T47D (cell line): ENCODE data around the gene TFAP2A.

Source experiments
- DNase-seq, 2 experiments: peaks; one replicate each; pipeline versions ENCODE4 v3.0.0 to v3.0.0-alpha.2; 2011 to 2012; ENCODE audit warnings: low read depth in 1 of 2, low spot score in 1 of 2
- JUND ChIP-seq: IDR thresholded peaks from 2 replicates; pipeline ENCODE4 v1.6.1; 2012; ENCODE audit warnings: low read depth
- in situ Hi-C: cut with HindIII; loops from 2 replicates; pipeline ENCODE4 v1.10.0; 2016; ENCODE audit warnings: low sequenced_read_pairs, low pct_unique_long_range_greater_than_20kb

Gene TFAP2A

GRCh38 chr6:10421921-10422736 lies 7.3 kb upstream of the TFAP2A start:
- no peak for TF ChIP-seq JUND
- DNase-seq, result no peak
- in situ Hi-C loops, result no loop called here

GRCh38 chr6:10421158-10421920 lies 6.5 kb upstream of the TFAP2A start:
- no peak for DNase-seq
- in situ Hi-C loops, result no loop called here
- TF ChIP-seq JUND, result no peak

GRCh38 chr6:10420546-10421157 lies 5.8 kb upstream of the TFAP2A start:
- TF ChIP-seq JUND, result no peak
- in situ Hi-C loops, result no loop called here
- peak in 1 of 2 experiments; percentile 66 for DNase-seq

DNA sequence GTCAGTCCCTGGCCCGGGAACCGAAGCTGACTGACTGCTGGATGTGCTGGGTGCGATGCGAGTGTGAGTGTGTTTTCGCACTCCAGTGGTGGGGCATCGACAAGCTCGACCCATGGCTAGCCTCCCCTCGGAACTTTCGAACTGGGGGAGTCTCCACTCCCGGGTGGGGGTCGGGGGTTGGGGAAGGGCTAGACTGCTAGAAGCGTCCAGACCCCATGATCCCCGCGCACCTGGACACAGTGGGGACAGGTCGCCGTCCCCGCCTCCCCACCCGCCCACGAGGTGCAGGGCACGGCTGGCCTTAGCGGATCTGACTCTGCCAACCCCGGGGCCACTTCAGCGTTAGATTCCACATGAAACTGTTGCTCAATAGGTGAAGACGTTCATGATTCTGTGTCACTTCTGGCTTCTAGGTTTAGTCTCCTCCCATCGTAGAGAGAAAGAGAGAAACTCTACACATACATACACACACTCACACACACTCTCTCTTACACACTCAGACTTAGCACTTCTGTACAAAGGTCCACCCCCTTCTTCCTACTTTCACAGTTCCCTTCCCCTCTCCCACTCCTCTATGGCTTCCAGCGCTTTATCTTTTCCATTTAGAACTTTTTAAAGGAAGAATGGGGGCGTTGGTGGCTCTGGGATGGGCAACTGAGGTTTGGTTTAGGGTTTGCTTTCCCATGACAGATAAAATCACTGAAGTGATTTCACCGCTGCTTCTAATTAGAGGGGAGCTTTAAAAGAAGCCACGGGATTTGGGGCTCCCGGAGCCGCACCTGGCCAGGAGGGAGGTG lies 5.1 kb upstream of the TFAP2A start:
- in situ Hi-C loops, result no loop called here
- TF ChIP-seq JUND, result no peak
- DNase-seq, result peak in 1 of 2 experiments; percentile 69

DNA sequence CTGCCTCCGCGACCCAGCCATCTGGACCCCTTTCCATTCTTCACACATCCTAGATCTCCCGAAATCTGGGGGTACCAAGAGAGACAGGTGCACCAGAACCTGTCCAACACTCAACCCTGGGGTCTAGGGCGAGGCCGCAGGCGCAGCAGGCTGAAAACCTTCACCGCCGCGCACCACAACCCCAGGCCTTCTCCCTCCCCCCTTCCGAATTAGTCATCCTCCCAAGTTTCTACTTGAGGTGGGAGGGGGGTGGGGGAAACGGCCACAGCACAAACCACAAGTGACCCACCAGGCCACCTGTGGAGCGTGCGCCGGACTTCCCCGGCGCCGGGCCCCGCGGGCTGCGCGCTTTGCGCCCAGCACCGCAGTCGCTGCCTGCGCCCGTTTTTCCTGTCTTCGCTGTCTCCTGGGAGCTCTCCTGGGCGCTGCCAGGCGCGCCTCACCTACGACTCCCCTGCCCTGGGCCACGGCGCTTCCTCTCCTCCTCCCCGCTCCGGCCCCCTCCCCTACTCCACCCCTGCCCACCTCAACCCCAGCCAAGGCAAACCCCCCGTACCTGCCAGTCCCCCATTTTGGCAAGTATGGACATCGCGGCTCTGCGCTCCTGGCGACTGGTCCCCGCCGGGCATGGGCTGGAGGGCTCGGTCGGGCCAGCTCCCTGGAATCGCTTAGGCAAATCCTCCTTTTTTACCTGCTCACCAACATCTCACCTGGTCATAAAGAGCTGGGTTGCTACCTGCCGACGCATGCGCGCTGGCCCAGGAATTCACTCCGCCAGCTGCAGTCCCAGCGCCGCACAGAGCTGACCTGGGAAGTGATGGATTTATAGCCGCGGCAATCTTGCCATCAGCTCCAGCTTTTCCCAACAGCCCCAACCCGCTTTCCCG lies 4.2 kb upstream of the TFAP2A start:
- in situ Hi-C loops, result no loop called here
- DNase-seq, result peak; percentile 98
- TF ChIP-seq JUND, result peak; percentile 49; the same call in 1 of the 2 replicates

DNA sequence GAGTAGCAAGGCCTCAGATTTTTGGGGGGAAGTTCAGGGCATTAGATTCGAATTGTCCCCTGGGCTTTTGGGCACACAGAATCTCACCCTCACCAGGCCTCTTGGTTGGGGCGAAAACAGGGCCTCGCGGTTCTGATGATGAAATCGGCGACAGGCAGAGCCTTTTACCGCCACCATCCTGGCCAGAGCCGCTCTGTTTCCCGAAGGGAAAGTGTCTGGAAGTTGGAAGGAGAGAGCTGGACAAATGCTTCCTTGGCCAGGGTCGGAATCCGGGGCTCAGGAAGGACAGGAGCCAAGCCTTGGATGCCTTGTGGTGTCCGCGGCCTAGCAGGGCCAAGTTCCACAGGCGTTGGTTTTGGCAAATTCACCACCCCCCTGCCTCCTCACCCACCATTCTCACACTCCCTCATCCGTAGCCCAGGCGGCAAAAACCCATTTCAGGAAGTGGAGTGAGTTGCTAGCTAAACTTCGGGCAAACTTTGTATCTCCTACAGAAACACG lies 3.5 kb upstream of the TFAP2A start:
- in situ Hi-C loops, result no loop called here
- no peak for TF ChIP-seq JUND
- DNase-seq, result peak in 1 of 2 experiments; percentile 61

- in situ Hi-C loops, result no loop called here
- no peak for TF ChIP-seq JUND
- DNase-seq, result peak in 1 of 2 experiments; percentile 66
Measured at GRCh38 chr6:10417681-10418104, 2.8 kb upstream of the TFAP2A start.

DNA sequence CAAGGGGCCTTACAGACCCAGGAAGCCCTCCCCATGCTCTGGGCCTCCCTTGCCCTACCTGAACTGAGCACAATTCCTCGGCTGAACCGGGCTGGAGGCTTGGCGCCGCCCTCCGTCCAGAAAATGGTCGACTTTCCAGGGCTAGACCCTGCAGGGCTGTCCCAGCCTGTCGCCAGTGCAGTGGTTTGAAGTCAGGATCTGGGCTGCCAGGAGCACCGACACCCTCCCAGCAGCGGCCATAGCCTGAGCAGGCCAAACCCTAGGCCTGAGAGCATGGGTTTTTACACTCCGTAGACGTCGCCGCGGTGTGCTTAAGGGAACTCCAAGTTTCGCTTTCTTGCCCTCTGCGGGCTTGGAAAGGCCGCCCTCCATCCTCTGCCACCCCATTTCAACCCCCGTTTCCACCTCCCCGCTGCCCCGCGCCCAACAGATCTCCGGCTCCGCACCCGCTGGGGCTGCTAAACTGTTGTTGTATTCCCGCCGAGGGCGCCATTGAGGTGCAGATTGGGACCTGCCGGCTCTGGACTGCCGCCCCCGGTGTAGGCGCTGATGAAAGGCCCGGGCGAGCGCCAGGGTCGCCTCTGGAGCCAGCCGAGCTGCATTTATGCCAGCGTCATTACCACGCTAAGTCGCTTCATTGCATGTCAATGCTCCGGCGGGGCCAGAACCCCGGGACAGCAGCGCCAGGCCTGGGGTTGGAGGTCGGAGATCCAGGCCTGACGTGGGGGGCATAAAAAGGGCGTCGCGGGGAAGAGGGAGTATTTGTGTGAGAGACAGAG lies 2.2 kb upstream of the TFAP2A start:
- DNase-seq, result peak in 1 of 2 experiments; percentile 57
- in situ Hi-C loops, result no loop called here
- no peak for TF ChIP-seq JUND

DNA sequence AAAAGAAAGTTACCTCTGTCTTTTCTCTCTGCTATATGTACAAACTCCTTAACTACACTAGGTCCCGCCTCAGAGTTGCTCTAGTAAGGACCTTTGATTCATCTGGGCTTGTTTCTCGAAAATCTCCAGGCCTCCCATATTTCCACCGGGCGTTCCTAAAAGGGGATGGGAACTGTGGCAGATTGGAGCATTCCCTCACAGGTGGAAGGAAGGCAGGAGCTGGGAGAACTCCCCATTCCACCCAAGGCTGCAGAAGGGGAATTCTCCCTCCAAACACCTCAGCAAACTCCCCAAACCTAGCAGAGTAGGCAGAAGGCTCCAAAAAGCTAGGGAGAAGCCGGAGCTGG lies 1.6 kb upstream of the TFAP2A start:
- peak in 1 of 2 experiments; percentile 55 for DNase-seq
- in situ Hi-C loops, result no loop called here
- no peak for TF ChIP-seq JUND

DNA sequence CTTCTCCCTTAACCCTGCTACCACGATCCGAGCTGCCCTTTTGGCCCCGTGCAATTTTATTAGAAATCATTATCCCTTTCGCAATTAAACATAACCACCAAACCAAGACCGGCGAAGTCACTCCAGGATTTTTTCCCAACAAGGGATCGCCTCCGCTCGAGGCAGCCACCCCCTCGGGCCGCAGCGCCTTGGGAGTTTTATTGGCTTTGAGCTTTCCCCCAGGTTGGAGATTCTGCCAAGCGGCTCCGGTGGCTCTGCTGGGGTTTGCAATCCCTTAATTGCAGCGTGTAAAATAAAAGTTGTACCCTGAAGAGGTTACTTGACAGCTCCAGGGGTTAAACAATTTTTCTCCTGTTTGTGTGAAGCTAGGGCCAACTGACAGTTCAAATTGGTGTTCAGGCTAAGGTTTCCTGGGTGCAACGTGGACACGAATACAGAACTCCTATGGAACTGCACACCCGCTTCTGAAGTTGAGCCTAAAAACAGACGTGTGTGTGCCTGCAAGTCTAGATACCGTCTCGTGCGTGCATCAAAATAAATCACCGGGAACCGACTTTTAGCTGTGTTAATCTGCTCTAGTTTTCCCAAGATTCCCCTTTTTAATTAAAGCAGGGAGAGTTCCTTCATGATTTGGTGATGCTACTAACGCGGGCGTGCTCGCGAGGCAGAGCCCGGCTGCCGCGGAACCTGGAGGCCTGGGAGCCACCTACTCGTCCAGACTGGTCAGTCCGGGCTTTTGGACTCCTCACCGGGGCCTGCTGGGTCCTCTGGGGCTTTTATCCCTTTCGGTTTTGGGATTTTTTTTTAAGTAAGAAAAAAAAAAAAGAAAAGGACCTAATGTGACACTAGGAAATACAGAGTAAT lies 975 bp upstream of the TFAP2A start:
- peak in 1 of 2 experiments; percentile 54 for DNase-seq
- no peak for TF ChIP-seq JUND
- in situ Hi-C loops, result no loop called here
